H1 (cell line): ENCODE results near the gene SCGB2A2.

Experiments
- BACH1 ChIP-seq: IDR thresholded peaks from 2 replicates; pipeline ENCODE4 v1.6.1; 2012; ENCODE audit warnings: low read length, improper control_type of control experiment
- EZH2 ChIP-seq: fragments of 200-600 bp; sonication (generic); IDR thresholded peaks from 2 replicates; pipeline ENCODE4 v1.7.1; 2012; ENCODE audit warnings: low read depth, mild to moderate bottlenecking, moderate library complexity, low read length, inconsistent platforms; ENCODE audit not compliant: severe bottlenecking
- HDAC6 ChIP-seq: IDR thresholded peaks from one replicate; pipeline ENCODE4 v1.7.1; 2012; ENCODE audit warnings: low read depth, mild to moderate bottlenecking, inconsistent platforms, low read length, moderate library complexity
- NANOG ChIP-seq: IDR thresholded peaks from 2 replicates; pipeline ENCODE4 v1.6.1; 2011; ENCODE audit warnings: low read length, low read depth, mild to moderate bottlenecking, inconsistent platforms; ENCODE audit not compliant: insufficient read depth, poor library complexity, severe bottlenecking
- ZNF274 ChIP-seq: IDR thresholded peaks from 2 replicates; pipeline ENCODE4 v1.7.0; 2012; ENCODE audit warnings: low read length, borderline replicate concordance; ENCODE audit errors: extremely low read depth
- TF ChIP-seq, protein P1 (sequence below), 3 experiments: IDR thresholded peaks; 1 replicate in 2 of 3; 2 replicates in 1 of 3; pipeline versions ENCODE4 v1.5.1 to v1.6.1; 2011; ENCODE audit warnings: low read length in 3 of 3, mild to moderate bottlenecking in 3 of 3, inconsistent platforms in 2 of 3, low read depth in 1 of 3, moderate library complexity in 1 of 3; ENCODE audit not compliant: insufficient read depth in 1 of 3; ENCODE audit errors: control extremely low read depth in 1 of 3

DNA sequence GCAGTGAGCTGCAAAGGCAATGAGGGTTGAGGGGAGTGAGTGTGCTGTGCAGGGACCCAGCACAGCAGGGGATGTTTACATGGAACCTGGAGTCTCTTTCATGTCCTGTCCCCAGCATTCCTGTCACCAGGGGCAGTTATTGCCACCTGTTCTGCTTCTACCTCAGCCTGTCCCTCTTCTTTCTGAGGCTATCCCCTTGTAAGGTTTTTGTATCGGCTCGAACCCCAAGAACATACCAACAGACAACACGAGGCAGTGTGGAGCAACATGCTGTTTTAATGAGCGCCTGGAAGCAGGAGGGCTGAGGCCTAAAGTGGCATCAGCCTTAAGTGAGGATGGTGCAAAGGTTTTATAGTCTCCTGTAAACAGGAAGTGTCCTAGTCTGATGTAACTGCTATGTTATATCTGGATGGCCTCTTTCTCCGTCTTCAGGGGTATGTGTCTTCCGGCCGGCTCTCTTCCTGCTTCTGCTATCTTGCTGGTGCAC lies 3.9 kb downstream of the SCGB2A2 start:
- TF ChIP-seq HDAC6, result no peak
- TF ChIP-seq, protein P1, sequence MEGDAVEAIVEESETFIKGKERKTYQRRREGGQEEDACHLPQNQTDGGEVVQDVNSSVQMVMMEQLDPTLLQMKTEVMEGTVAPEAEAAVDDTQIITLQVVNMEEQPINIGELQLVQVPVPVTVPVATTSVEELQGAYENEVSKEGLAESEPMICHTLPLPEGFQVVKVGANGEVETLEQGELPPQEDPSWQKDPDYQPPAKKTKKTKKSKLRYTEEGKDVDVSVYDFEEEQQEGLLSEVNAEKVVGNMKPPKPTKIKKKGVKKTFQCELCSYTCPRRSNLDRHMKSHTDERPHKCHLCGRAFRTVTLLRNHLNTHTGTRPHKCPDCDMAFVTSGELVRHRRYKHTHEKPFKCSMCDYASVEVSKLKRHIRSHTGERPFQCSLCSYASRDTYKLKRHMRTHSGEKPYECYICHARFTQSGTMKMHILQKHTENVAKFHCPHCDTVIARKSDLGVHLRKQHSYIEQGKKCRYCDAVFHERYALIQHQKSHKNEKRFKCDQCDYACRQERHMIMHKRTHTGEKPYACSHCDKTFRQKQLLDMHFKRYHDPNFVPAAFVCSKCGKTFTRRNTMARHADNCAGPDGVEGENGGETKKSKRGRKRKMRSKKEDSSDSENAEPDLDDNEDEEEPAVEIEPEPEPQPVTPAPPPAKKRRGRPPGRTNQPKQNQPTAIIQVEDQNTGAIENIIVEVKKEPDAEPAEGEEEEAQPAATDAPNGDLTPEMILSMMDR (IDR thresholded peaks at IDR 0.05; ENCODE audit: control extremely low read depth in 1 of 3, insufficient read depth in 1 of 3, low read depth in 1 of 3, low read length in 3 of 3), result peak in 2 of 3 experiments; percentile 1 to 23; a peak in 1 of 4 replicates
- TF ChIP-seq BACH1, result no peak
- TF ChIP-seq NANOG, result no peak
- no peak for TF ChIP-seq EZH2
- TF ChIP-seq ZNF274, result no peak
